ENCODE results near the gene PIWIL1.

DNA sequence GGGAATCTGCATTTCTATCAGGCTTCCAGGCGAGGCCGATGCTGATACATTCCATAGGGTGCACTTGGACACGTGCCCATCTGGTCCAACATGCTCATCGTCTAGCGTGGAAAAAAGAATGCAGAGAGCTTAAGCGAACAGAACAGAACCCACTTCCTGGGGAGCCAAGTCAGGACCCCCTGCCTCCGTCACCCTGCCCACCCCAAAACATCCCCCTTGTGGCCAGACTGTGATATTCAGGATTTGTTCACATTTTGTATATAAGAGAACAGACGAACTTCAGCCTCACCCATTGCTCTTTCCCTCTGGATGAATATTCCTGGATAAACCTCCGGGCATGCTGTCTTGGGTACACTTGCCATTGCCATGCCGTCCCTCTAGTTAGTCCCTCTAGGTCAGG is 4.3 kb upstream of the PIWIL1 start:
- TF ChIP-seq, protein P1, sequence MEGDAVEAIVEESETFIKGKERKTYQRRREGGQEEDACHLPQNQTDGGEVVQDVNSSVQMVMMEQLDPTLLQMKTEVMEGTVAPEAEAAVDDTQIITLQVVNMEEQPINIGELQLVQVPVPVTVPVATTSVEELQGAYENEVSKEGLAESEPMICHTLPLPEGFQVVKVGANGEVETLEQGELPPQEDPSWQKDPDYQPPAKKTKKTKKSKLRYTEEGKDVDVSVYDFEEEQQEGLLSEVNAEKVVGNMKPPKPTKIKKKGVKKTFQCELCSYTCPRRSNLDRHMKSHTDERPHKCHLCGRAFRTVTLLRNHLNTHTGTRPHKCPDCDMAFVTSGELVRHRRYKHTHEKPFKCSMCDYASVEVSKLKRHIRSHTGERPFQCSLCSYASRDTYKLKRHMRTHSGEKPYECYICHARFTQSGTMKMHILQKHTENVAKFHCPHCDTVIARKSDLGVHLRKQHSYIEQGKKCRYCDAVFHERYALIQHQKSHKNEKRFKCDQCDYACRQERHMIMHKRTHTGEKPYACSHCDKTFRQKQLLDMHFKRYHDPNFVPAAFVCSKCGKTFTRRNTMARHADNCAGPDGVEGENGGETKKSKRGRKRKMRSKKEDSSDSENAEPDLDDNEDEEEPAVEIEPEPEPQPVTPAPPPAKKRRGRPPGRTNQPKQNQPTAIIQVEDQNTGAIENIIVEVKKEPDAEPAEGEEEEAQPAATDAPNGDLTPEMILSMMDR (conservative IDR thresholded peaks at IDR 0.05; ENCODE audit: low read depth, low read length), result no peak
- TF ChIP-seq EZH2phosphoT487 (IDR thresholded peaks at IDR 0.05; ENCODE audit: borderline replicate concordance, low read length) (no peak), EZH2 (IDR thresholded peaks at IDR 0.05; ENCODE audit: low read length, unreplicated experiment) (no peak)

All from PC-3 (cell line).